Measurements from ENCODE around the gene HTR5A. TPM values are rescaled to one million over a fixed set of nuclear protein-coding genes. Genes with fewer than 3 reads are reported as not detected.

HTR5A gene
- total RNA-seq, 1 donor from 2014 or later, result 0.08 TPM

- TF ChIP-seq CTCF (IDR thresholded peaks at IDR 0.05; ENCODE audit: unreplicated experiment), result no peak
- no peak for DNase-seq (ENCODE audit: low spot score)
- H3K4me3 Mint-ChIP-seq (ENCODE audit: unreplicated experiment), result no peak overlapping the region
- no peaks in the 10 kb centered on the region for H3K36me3 Mint-ChIP-seq (ENCODE audit: low read depth, unreplicated experiment)
- H3K4me1 Mint-ChIP-seq (ENCODE audit: unreplicated experiment), result no peaks in the 10 kb centered on the region
- H3K27me3 Mint-ChIP-seq (ENCODE audit: unreplicated experiment), result peaks cover 4% of the 10 kb centered on the region
- no peaks in the 10 kb centered on the region for H3K9me3 Mint-ChIP-seq (ENCODE audit: unreplicated experiment)
- no peak overlapping the region for H3K27ac Mint-ChIP-seq (ENCODE audit: unreplicated experiment)
Observed at GRCh38 chr7:155130493-155130892, 60.4 kb downstream of the HTR5A start.

- no peak overlapping the region for H3K4me3 Mint-ChIP-seq (ENCODE audit: unreplicated experiment)
- H3K9me3 Mint-ChIP-seq (ENCODE audit: unreplicated experiment), result no peaks in the 10 kb centered on the region
- H3K27ac Mint-ChIP-seq (ENCODE audit: unreplicated experiment), result no peak overlapping the region
- no peaks in the 10 kb centered on the region for H3K36me3 Mint-ChIP-seq (ENCODE audit: low read depth, unreplicated experiment)
- no peak for TF ChIP-seq CTCF (IDR thresholded peaks at IDR 0.05; ENCODE audit: unreplicated experiment)
- H3K4me1 Mint-ChIP-seq (ENCODE audit: unreplicated experiment), result no peaks in the 10 kb centered on the region
- no peak for DNase-seq (ENCODE audit: low spot score)
- H3K27me3 Mint-ChIP-seq (ENCODE audit: unreplicated experiment), result peaks cover 4% of the 10 kb centered on the region
Observed at GRCh38 chr7:155131090-155131489, 61.0 kb downstream of the HTR5A start.

- Mint-ChIP-seq H3K36me3 (ENCODE audit: low read depth, unreplicated experiment) (no peaks in the 10 kb centered on the region), H3K4me1 (ENCODE audit: unreplicated experiment) (no peaks in the 10 kb centered on the region), H3K4me3 (ENCODE audit: unreplicated experiment) (no peak overlapping the region), H3K27me3 (ENCODE audit: unreplicated experiment) (peaks cover 4% of the 10 kb centered on the region), H3K27ac (ENCODE audit: unreplicated experiment) (no peak overlapping the region), H3K9me3 (ENCODE audit: unreplicated experiment) (no peaks in the 10 kb centered on the region)
- TF ChIP-seq CTCF (IDR thresholded peaks at IDR 0.05; ENCODE audit: unreplicated experiment), result no peak
- no peak for DNase-seq (ENCODE audit: low spot score)
Observed at GRCh38 chr7:155132431-155132830, 62.3 kb downstream of the HTR5A start.

- Mint-ChIP-seq H3K9me3 (ENCODE audit: unreplicated experiment) (no peaks in the 10 kb centered on the region), H3K36me3 (ENCODE audit: low read depth, unreplicated experiment) (no peaks in the 10 kb centered on the region), H3K27ac (ENCODE audit: unreplicated experiment) (no peak overlapping the region), H3K27me3 (ENCODE audit: unreplicated experiment) (no peaks in the 10 kb centered on the region), H3K4me1 (ENCODE audit: unreplicated experiment) (no peaks in the 10 kb centered on the region), H3K4me3 (ENCODE audit: unreplicated experiment) (no peak overlapping the region)
- TF ChIP-seq CTCF (IDR thresholded peaks at IDR 0.05; ENCODE audit: unreplicated experiment), result no peak
- no peak for DNase-seq (ENCODE audit: low spot score)
Observed at GRCh38 chr7:155136619-155137243, 66.6 kb downstream of the HTR5A start.

Other genes starting within 250 kb of the HTR5A start
- gene PAXIP1, start 67.2 kb upstream of the HTR5A start, total RNA-seq (ENCODE audit: unreplicated experiment), result 16.8 TPM
- gene INSIG1, start 227.6 kb downstream of the HTR5A start, total RNA-seq (ENCODE audit: unreplicated experiment), result 53.1 TPM

Data from endothelial cell (in vitro differentiated cells).